Measurements from ENCODE around the gene PPP1R3G. TPM values are rescaled to one million over a fixed set of nuclear protein-coding genes. Genes with fewer than 3 reads are reported as not detected.

PPP1R3G gene
- total RNA-seq, 1 experiment from 2014 or later: not detected

DNA sequence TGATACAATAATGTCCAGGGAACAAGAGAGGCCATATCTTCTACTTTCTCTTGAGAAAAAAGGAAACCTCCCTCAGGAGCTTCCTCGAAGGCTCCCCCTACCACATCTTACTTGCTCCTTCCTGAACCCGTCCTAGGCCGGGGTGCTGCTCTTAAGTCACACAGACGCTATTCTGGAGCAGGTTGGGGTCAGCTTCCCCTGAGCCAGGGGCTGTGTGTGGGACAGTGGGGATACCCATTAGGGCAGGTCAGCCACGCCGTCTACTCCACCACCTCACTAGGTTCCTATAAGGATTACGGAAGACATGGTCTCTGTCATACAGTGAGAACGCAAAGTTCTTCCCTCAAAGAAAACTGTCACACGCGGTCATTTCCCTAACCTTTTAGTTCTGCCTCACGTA lies 8.2 kb upstream of the PPP1R3G start:
- H3K27ac ChIP-seq (ENCODE audit: low read length): no peak overlapping the region
- H3K79me2 ChIP-seq (ENCODE audit: low read length): no peaks in the 10 kb centered on the region
- no peaks in the 10 kb centered on the region for H3K36me3 ChIP-seq (ENCODE audit: insufficient read depth, low read length)
- no peak overlapping the region for H3K4me3 ChIP-seq (ENCODE audit: low read length)
- DNase-seq: no peak
- no peaks in the 10 kb centered on the region for H3K27me3 ChIP-seq (ENCODE audit: low read length)
- H3K4me1 ChIP-seq (ENCODE audit: low read length): no peaks in the 10 kb centered on the region
- H3K4me2 ChIP-seq (ENCODE audit: low read depth, low read length, poor library complexity, severe bottlenecking): no peak overlapping the region
- H3K9ac ChIP-seq (ENCODE audit: low read length): no peak overlapping the region
- no peaks in the 10 kb centered on the region for H3K9me2 ChIP-seq (replicated peaks; ENCODE audit: insufficient read depth, low read length)
- H3K9me3 ChIP-seq (ENCODE audit: low read length): no peaks in the 10 kb centered on the region
- no peaks in the 10 kb centered on the region for H4K20me1 ChIP-seq (ENCODE audit: insufficient read depth, low read depth, low read length)
- H2AFZ ChIP-seq (ENCODE audit: low read length): no peak overlapping the region

DNA sequence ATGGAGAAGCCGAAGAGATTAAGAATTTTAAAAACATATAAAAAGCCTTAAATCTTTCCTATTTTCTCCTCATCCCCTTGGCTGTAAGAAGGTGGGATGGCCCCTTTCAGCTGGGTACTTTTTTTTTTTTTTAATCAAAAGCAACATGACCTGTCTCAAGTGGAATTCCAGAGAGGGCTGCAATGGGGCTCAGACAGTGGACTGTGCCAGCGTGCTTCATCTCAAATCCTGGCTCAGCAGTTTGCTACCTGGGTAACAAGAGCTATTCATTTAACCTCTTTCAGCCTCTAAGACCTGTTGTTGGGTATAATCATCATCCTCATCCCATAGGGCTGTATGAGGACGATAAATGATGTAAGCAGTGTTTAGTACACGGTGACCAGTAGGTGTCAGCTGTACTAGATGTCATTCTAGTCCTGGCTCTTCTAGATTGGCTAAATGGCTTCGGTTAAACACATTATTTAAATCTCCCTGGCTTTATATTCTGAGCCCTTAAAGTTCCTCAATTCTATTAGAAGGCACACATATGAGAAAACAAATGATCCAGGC lies 6.9 kb upstream of the PPP1R3G start:
- H3K9me3 ChIP-seq (ENCODE audit: low read length): no peaks in the 10 kb centered on the region
- H4K20me1 ChIP-seq (ENCODE audit: insufficient read depth, low read depth, low read length): no peaks in the 10 kb centered on the region
- no peaks in the 10 kb centered on the region for H3K9me2 ChIP-seq (replicated peaks; ENCODE audit: insufficient read depth, low read length)
- H3K79me2 ChIP-seq (ENCODE audit: low read length): no peaks in the 10 kb centered on the region
- H3K27ac ChIP-seq (ENCODE audit: low read length): no peak overlapping the region
- H3K9ac ChIP-seq (ENCODE audit: low read length): no peak overlapping the region
- peak; percentile 50 for DNase-seq
- no peak overlapping the region for H3K4me3 ChIP-seq (ENCODE audit: low read length)
- H3K4me2 ChIP-seq (ENCODE audit: low read depth, low read length, poor library complexity, severe bottlenecking): no peak overlapping the region
- H3K4me1 ChIP-seq (ENCODE audit: low read length): no peaks in the 10 kb centered on the region
- no peaks in the 10 kb centered on the region for H3K36me3 ChIP-seq (ENCODE audit: insufficient read depth, low read length)
- no peak overlapping the region for H2AFZ ChIP-seq (ENCODE audit: low read length)
- no peaks in the 10 kb centered on the region for H3K27me3 ChIP-seq (ENCODE audit: low read length)

GRCh38 chr6:5079692-5080091 lies 5.4 kb upstream of the PPP1R3G start:
- Histone ChIP-seq H3K79me2 (ENCODE audit: low read length) (no peaks in the 10 kb centered on the region), H3K4me2 (ENCODE audit: low read depth, low read length, poor library complexity, severe bottlenecking) (no peak overlapping the region)

DNA sequence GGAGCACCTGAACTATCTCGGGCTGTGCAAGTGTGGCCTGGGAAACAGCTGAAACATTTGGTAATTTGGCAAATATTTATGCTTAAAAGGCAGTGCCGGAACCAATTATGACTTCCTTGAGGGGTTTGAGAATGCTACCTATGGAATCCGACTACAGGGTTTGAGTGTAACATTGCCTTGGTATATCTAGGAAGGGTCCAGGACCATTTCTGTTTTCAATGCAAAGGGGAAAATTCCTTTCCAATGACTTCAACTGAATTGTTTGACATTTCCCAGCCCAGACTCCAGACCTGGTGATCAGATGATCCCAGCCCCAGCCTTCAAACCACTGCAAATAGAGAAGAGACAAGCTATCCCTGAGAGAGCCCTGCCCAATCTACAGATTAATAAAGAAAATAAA lies 4.6 kb upstream of the PPP1R3G start:
- DNase-seq: no peak
- H3K36me3 ChIP-seq (ENCODE audit: insufficient read depth, low read length): no peaks in the 10 kb centered on the region
- H3K4me2 ChIP-seq (ENCODE audit: low read depth, low read length, poor library complexity, severe bottlenecking): no peak overlapping the region
- no peak overlapping the region for H2AFZ ChIP-seq (ENCODE audit: low read length)
- H3K27me3 ChIP-seq (ENCODE audit: low read length): no peaks in the 10 kb centered on the region
- no peak overlapping the region for H3K9ac ChIP-seq (ENCODE audit: low read length)
- no peak overlapping the region for H3K4me3 ChIP-seq (ENCODE audit: low read length)
- H4K20me1 ChIP-seq (ENCODE audit: insufficient read depth, low read depth, low read length): no peaks in the 10 kb centered on the region
- no peaks in the 10 kb centered on the region for H3K9me3 ChIP-seq (ENCODE audit: low read length)
- no peaks in the 10 kb centered on the region for H3K79me2 ChIP-seq (ENCODE audit: low read length)
- no peaks in the 10 kb centered on the region for H3K9me2 ChIP-seq (replicated peaks; ENCODE audit: insufficient read depth, low read length)
- no peak overlapping the region for H3K27ac ChIP-seq (ENCODE audit: low read length)
- no peaks in the 10 kb centered on the region for H3K4me1 ChIP-seq (ENCODE audit: low read length)

More at GRCh38 chr6:5079692-5080091, 5.4 kb upstream of the PPP1R3G start:
- Histone ChIP-seq H3K9ac (ENCODE audit: low read length) (no peak overlapping the region), H3K9me2 (replicated peaks; ENCODE audit: insufficient read depth, low read length) (no peaks in the 10 kb centered on the region), H3K4me3 (ENCODE audit: low read length) (no peak overlapping the region), H2AFZ (ENCODE audit: low read length) (no peak overlapping the region), H3K27ac (ENCODE audit: low read length) (no peak overlapping the region), H4K20me1 (ENCODE audit: insufficient read depth, low read depth, low read length) (no peaks in the 10 kb centered on the region), H3K9me3 (ENCODE audit: low read length) (no peaks in the 10 kb centered on the region), H3K36me3 (ENCODE audit: insufficient read depth, low read length) (no peaks in the 10 kb centered on the region), H3K4me1 (ENCODE audit: low read length) (no peaks in the 10 kb centered on the region), H3K27me3 (ENCODE audit: low read length) (no peaks in the 10 kb centered on the region)
- no peak for DNase-seq

DNA sequence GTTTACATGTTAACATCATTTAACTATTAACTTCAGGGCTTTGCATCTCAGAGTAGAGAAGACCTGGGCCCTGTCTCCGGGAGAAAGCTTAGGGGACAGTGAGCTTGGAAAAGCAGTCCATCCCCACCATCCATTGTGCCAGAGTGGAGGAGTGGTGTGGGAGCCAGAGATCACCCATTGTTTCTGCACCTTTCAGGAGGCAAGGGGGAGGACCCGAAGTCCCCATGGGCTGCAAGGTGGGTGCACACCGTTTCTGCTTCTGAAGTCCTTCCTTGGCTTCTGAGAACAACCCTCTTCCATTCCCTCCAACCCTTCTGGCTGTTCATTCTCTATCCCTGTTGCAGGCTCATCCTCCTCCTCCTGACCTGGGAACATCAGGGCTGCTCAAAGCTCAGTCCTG lies 4.0 kb upstream of the PPP1R3G start:
- no peak overlapping the region for H3K4me3 ChIP-seq (ENCODE audit: low read length)
- no peaks in the 10 kb centered on the region for H3K9me3 ChIP-seq (ENCODE audit: low read length)
- H3K9me2 ChIP-seq (replicated peaks; ENCODE audit: insufficient read depth, low read length): no peaks in the 10 kb centered on the region
- no peaks in the 10 kb centered on the region for H4K20me1 ChIP-seq (ENCODE audit: insufficient read depth, low read depth, low read length)
- H3K36me3 ChIP-seq (ENCODE audit: insufficient read depth, low read length): no peaks in the 10 kb centered on the region
- H3K4me2 ChIP-seq (ENCODE audit: low read depth, low read length, poor library complexity, severe bottlenecking): no peak overlapping the region
- DNase-seq: no peak
- no peaks in the 10 kb centered on the region for H3K27me3 ChIP-seq (ENCODE audit: low read length)
- no peak overlapping the region for H3K27ac ChIP-seq (ENCODE audit: low read length)
- no peak overlapping the region for H3K9ac ChIP-seq (ENCODE audit: low read length)
- no peaks in the 10 kb centered on the region for H3K4me1 ChIP-seq (ENCODE audit: low read length)
- H2AFZ ChIP-seq (ENCODE audit: low read length): no peak overlapping the region
- H3K79me2 ChIP-seq (ENCODE audit: low read length): no peaks in the 10 kb centered on the region

DNA sequence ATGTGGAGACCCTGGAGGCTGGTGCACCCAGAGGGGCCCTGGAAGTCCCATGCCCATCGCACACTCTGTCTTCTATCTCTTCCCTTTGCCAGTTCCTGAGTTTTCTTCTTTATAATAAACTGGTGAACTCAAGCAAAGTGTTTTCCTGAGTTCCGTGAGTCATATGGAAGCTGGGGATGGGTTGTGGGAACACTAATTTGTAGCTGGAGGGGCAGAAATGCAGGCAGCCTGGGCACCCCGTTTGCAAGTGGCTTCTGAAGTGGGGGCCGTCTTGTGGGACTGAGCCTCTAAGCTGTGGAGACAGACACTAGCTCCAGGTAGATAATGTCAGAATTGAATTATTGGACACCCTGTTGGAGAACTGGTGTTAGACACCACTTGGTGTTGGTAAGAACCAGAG lies 3.2 kb upstream of the PPP1R3G start:
- Histone ChIP-seq H3K4me2 (ENCODE audit: low read depth, low read length, poor library complexity, severe bottlenecking) (no peak overlapping the region), H3K36me3 (ENCODE audit: insufficient read depth, low read length) (no peaks in the 10 kb centered on the region), H3K9ac (ENCODE audit: low read length) (no peak overlapping the region), H4K20me1 (ENCODE audit: insufficient read depth, low read depth, low read length) (no peaks in the 10 kb centered on the region), H3K27me3 (ENCODE audit: low read length) (no peaks in the 10 kb centered on the region), H3K9me3 (ENCODE audit: low read length) (no peaks in the 10 kb centered on the region), H3K79me2 (ENCODE audit: low read length) (no peaks in the 10 kb centered on the region), H3K9me2 (replicated peaks; ENCODE audit: insufficient read depth, low read length) (no peaks in the 10 kb centered on the region), H3K4me3 (ENCODE audit: low read length) (no peak overlapping the region), H3K4me1 (ENCODE audit: low read length) (no peaks in the 10 kb centered on the region), H2AFZ (ENCODE audit: low read length) (no peak overlapping the region), H3K27ac (ENCODE audit: low read length) (no peak overlapping the region)
- DNase-seq: no peak

DNA sequence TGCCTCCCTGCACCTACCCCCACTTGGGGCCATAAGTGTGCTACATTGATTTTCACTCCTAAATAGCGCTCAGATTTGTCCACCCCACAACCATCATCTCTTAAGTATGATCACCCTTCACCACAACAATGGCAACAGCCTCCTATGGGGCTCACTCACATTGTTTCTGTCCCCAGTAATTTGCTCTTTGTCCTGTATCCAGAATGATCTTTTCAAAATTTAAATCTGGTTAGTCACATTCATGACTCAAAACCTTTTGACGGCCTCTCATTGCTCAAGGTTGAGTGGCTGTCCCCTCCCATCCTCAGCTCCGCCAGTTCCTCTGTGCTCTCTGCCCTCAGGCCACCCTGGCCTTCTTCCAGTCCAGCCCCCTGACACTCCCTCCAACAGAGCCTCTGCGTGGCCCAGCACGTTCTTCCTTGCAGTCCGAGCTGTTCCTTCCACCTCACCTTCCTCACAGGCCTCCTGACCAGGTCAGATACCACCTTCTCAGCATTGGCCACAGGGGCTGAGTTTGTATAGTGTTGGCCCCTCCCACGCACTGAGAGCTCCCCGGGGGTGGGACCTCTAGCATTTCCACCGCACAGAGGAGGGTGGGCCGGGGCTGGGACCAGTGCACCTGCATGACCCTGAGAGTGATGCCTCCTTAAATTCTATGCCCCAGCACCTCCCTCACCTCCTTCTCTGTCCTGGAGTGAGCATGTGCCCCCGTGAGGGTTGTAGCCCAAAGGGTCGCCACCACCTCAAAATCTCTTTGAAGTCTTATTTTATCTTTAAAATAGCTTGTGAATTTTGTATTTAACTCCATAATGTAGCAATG lies 2.4 kb upstream of the PPP1R3G start:
- no peak overlapping the region for H3K4me2 ChIP-seq (ENCODE audit: low read depth, low read length, poor library complexity, severe bottlenecking)
- no peak overlapping the region for H3K27ac ChIP-seq (ENCODE audit: low read length)
- H3K79me2 ChIP-seq (ENCODE audit: low read length): no peaks in the 10 kb centered on the region
- no peaks in the 10 kb centered on the region for H3K36me3 ChIP-seq (ENCODE audit: insufficient read depth, low read length)
- H3K9ac ChIP-seq (ENCODE audit: low read length): no peak overlapping the region
- no peaks in the 10 kb centered on the region for H3K9me3 ChIP-seq (ENCODE audit: low read length)
- no peak overlapping the region for H3K4me3 ChIP-seq (ENCODE audit: low read length)
- no peaks in the 10 kb centered on the region for H4K20me1 ChIP-seq (ENCODE audit: insufficient read depth, low read depth, low read length)
- no peak for DNase-seq
- H3K27me3 ChIP-seq (ENCODE audit: low read length): no peaks in the 10 kb centered on the region
- no peaks in the 10 kb centered on the region for H3K4me1 ChIP-seq (ENCODE audit: low read length)
- H2AFZ ChIP-seq (ENCODE audit: low read length): no peak overlapping the region
- H3K9me2 ChIP-seq (replicated peaks; ENCODE audit: insufficient read depth, low read length): no peaks in the 10 kb centered on the region

DNA sequence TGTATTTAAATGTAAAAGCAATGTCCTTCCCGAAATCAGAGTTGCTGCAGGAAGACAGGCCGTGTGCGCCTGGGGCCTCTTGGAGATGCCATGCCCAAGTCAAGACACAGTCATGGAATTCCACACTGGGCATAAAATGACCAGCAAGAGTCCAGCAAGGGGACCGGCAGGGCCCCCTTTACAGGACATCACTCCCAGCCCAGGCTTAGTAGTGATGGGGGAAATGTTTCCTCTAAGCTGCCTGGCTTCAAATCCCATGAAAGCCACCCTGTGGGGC lies 1.9 kb upstream of the PPP1R3G start:
- H3K79me2 ChIP-seq (ENCODE audit: low read length): no peaks in the 10 kb centered on the region
- DNase-seq: no peak
- no peak overlapping the region for H3K9ac ChIP-seq (ENCODE audit: low read length)
- H3K27ac ChIP-seq (ENCODE audit: low read length): no peak overlapping the region
- H3K36me3 ChIP-seq (ENCODE audit: insufficient read depth, low read length): no peaks in the 10 kb centered on the region
- H3K27me3 ChIP-seq (ENCODE audit: low read length): no peaks in the 10 kb centered on the region
- H3K4me1 ChIP-seq (ENCODE audit: low read length): no peaks in the 10 kb centered on the region
- H4K20me1 ChIP-seq (ENCODE audit: insufficient read depth, low read depth, low read length): no peaks in the 10 kb centered on the region
- H3K4me2 ChIP-seq (ENCODE audit: low read depth, low read length, poor library complexity, severe bottlenecking): no peak overlapping the region
- H2AFZ ChIP-seq (ENCODE audit: low read length): no peak overlapping the region
- H3K9me3 ChIP-seq (ENCODE audit: low read length): no peaks in the 10 kb centered on the region
- no peak overlapping the region for H3K4me3 ChIP-seq (ENCODE audit: low read length)
- no peaks in the 10 kb centered on the region for H3K9me2 ChIP-seq (replicated peaks; ENCODE audit: insufficient read depth, low read length)
